ENCODE results near the gene YAP1.

The YAP1 gene

GRCh38 chr11:102202972-102203371, 92.7 kb downstream of the YAP1 start:
- DNase-seq = no peak

- no peak for DNase-seq
Observed at GRCh38 chr11:102204174-102204573, 93.9 kb downstream of the YAP1 start.

DNA sequence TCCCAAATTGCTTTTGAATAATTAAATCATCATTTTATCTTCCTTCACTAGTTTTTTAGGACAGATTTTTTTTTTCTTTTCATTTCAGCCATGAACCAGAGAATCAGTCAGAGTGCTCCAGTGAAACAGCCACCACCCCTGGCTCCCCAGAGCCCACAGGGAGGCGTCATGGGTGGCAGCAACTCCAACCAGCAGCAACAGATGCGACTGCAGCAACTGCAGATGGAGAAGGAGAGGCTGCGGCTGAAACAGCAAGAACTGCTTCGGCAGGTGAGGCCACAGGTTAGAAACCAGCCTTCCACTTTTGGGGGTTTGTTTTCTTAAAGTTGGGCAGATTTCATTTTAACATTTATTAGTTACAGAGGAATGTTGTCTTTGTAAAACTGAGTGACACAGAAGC, 95.6 kb downstream of the YAP1 start:
- DNase-seq = no peak

DNA sequence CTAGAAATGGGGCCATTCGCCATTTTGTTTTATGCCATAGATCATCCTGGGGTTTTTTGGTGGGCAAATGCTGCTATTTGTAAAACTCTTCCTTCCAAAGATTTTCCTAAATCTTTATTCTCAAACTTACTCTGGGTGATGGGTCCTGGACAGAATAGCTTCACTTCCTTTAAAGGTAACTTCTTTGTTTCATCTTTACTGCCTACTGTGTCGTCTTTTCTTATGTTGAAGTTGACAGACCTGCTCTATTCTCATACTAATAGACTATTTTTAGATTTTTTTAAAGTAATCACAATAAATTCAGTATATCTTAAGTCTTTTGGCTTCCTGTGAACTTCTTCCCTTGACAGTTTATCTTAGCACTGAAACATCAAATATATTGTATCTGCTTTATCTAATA, 98.6 kb downstream of the YAP1 start:
- DNase-seq = no peak

DNA sequence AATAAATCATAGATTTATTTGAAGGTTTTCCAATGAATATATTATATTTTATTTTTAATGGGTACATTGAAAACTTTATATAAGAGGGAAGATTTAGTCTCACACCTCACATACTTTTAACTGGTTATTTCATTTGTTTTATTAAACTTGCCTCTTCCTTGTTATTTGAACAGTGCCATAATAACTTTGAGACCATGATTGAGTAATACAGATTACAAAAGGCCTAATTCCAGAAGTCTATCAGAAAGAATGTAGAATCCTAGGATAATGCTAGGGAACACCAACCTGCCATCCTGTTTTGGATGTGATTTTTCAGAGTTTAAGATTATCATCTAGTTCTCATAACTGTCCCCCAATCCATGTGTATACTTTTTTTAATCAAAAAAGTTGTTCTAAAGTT, 104.4 kb downstream of the YAP1 start:
- DNase-seq = no peak

DNA sequence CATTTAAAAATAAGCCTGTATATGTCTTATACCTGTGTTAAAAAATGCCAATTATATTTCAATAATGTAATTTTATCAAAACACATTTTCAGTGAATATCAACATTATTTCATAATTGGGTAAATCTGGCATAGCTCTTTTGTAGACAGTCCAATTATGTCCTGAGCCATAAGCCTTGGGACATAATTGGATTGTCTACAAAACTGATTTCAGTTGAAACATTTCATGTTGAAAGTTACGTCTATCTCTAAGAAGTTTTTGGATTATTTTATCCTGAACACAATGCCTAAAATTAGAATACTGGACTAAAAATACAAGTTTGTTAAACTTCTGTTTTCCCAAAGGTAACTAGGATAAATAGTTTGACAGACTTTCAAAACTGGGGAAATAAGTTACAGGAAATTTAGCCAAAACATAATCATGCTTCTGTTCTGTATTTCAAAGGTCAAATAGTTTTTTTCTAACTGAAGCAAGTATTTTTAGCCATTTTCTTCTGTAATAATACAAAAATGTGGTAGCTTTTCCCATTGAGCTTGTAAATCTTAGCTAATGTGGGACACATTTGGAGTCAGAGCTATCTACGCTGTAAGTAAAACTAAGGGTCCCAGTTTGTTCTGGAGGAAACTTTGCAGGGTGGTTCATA, 106.3 kb downstream of the YAP1 start:
- DNase-seq = no peak

DNA sequence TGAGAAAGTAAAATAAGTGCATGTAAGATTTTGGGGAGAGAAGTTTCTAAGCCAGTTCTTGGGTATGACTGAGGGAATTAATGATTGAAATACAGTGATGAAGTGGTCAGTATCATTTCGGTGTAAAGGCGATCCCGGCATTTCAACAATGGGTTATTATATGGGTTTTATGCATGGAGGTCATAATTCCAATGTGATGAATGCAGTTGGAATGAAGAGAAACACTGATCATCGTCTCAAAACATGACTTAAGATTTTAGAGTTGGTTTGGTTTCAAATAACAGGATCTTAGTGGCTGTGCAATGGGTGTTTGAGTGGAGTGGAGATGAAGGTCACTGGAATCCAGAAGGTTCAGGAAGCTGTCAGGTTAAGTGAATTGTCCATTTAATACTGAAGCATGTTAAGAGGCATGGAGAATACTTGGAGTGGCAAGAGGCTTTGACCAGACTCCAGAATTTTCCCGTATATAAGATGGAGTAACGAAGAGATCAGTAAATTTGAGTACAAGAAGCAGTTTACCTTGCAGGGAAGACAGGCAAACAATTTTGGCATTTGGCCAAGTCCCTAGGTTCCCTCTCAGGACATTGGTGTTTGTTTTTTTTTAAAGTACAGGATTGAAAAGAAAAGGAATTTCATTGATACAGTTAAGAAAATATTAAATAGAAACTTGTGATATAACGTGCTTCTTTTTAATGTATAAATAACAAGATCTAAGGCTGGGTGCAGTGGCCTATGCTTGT, 110.7 kb downstream of the YAP1 start:
- DNase-seq = no peak

DNA sequence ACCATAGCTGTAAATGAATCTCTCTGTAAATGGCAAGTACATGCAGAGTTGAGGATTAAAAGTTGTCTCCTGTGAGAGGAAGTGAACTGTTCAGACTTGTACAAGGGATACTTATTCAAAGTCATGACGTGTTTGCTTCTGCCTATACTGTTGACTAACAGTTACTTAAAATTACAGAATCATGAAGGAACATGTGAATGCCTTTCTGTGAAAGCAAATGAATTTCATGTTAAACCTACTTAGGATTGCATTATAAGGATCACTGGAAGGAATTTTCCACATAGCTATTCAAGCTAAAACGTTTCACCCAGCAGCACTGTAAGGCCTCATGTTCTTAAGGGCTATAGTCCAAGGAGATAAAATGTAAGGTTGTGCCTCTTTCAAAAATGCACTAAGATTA, 113.6 kb downstream of the YAP1 start:
- DNase-seq = no peak

GRCh38 chr11:102225689-102226568, 115.7 kb downstream of the YAP1 start:
- no peak for DNase-seq

DNA sequence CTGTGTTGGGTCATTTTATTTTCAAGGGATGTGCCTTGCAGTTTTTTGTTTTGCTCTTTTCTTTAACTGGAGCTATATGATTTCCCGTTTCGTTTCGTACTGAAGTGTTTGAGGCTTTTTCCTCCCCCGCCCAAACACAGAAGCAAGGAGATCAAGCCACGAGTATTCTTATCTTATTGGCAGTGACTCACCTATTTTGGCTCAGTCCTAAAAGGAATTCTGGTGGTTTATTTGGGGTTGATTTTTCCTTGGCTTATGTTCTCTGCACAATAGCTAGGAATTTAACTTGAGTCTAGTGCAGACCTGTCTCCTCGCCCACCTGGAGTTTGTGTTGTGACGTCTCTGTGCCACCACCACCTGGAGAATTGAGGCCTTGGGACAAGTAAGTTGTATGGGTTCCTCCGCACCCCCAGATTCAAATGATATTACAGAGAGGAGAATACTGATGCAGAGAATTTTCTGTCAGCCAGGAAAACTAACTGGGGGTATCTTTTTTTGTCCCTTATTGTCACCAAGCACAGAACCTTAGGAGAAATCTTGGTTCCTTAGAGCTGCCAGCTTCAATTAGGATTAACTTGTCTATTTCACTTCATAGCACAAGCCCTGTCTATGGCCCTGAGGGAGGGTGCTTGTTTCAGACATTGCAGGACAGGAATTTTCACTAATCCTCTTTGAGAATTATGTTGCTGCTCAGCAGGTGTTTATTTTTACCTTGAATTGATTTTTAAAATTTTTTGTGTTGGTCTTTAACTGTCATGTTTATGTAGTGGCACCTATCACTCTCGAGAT, 116.6 kb downstream of the YAP1 start:
- DNase-seq = no peak

- no peak for DNase-seq
Observed at GRCh38 chr11:102229510-102230123, 119.4 kb downstream of the YAP1 start.

DNA sequence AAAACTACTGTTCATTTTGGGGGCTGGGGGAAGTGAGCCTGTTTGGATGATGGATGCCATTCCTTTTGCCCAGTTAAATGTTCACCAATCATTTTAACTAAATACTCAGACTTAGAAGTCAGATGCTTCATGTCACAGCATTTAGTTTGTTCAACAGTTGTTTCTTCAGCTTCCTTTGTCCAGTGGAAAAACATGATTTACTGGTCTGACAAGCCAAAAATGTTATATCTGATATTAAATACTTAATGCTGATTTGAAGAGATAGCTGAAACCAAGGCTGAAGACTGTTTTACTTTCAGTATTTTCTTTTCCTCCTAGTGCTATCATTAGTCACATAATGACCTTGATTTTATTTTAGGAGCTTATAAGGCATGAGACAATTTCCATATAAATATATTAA, 119.9 kb downstream of the YAP1 start:
- no peak for DNase-seq

GRCh38 chr11:102230911-102231310, 120.7 kb downstream of the YAP1 start:
- DNase-seq = no peak

DNA sequence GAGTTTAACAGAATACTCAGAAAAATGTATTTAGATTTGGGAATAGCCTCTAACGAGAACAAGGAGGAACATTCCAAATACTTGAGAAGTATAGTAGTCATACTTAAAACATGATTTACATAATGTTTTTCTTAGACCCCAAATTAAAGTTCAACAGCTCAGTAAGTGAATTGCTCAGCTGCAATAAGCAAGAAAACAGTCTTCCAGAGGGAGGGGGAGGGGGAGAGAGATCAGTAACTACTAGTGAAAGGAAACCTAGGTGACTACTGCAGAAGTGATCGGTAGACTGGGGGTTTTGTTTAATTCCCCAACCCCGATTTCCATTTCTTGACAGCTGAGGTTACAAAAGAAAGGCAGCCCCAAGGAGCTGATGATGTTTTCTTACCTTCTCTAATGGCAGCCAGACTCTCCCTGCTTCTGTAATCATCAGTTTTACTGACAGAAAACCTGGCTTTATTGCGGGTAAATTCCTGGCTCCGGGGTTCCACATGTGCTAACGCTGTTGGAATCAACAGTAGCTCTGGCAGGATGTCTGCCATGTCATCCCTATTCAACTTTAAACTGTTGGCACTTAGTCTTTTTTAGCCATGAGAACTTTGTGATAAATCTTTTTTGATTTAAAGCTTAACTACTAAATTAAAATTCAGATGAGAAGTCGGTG, 124.7 kb downstream of the YAP1 start:
- no peak for DNase-seq

GRCh38 chr11:102237096-102237735, 127.0 kb downstream of the YAP1 start:
- no peak for DNase-seq

DNA sequence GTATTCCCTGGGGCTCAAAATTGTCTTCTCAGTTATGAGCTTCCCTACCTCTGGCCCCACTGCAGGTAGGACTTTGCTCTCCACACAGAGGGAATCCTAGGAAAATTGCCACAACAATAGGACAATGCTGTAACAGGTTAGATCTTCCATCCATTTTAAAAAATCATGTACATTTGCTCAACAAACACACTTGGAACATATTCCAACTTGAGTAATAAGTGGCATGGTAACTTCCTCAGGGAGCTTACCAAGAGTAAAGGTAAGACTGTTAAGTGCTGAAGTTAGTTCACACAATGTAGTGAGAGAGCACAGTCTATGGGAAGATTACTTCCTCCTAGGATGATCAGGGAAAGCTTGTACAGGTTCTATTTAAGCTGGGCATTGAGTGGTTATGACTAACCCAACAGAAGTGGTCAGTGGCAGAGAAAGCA, 128.2 kb downstream of the YAP1 start:
- no peak for DNase-seq

DNA sequence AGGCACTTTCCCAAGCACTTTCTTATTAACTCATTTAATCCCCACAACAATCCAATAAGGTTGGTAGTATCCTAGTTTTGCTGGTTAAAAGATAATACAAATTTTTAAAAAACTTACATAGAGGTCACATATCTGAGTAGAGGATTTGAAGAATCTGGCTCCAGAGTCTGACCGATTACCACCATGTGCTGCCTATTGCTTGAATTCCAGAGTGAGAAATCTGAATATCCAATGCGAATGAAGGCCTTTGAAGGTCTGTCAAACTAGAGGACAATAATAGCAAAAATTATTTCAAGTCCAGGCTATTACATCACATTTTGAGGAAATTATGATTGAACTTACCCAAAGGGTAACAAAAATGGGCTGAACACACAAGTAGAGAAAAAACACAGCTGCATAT, 129.2 kb downstream of the YAP1 start:
- DNase-seq = no peak

DNA sequence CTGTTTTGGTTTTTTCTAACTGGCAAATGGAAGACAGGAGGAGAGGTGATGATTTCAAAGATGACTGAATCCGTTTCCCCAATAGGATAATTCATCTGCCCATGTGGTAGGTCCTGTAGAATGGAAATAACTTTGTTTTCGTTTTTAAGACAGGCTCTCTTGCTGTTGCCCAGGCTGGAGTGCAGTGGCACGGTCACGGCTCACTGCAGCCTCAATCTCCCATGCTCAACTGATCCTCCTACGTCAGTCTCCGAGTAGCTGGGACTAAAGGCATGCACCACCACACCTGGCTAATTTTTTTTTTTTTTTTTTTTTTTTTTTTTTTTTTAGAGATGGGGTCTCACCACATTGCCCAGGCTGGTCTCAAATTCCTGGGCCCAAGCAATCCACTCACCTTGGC, 129.7 kb downstream of the YAP1 start:
- DNase-seq = no peak

GRCh38 chr11:102240502-102240901, 130.3 kb downstream of the YAP1 start:
- no peak for DNase-seq

GRCh38 chr11:102241026-102241425, 130.8 kb downstream of the YAP1 start:
- DNase-seq = no peak

- no peak for DNase-seq
Observed at GRCh38 chr11:102243399-102243884, 133.2 kb downstream of the YAP1 start.

Measured in activated CD8-positive, alpha-beta memory T cell treated with anti-CD3 and anti-CD28 coated beads for 24 hours (primary cell).